ENCODE results near the gene MYLK. TPM values are rescaled to one million over a fixed set of nuclear protein-coding genes. Genes with fewer than 3 reads are reported as not detected.

MYLK gene
- total and polyA plus RNA-seq, 7 donors, result 3.2 to 13.7 (median 5.8) TPM

DNA sequence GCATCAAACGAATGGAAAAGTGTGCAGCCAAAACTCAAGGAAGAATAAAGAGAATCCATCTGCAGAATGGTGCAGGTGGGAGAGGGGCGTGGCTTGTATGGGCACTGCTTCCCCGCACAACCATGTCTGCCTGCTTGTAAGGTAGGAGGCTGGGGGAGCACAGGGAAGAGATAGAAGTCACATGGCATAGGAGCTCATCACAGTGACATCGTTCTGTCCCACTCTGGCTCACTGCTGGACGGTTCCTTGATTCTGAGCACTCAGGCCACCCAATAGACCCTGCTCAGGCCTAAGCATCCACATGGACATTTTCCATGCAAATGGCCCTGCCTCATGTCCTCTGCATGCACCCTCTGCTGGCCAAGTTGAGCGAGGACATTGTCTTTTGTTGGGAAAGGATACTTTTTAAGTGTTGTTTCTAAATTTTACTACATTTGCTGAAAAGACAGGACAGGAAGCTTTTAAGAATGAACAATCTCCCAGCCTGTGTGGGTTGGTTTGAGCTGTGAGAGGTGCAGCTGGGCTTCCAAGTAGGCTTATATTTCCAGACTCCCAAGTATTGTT, 3.1 kb downstream of the MYLK start:
- H3K9me3 ChIP-seq, result no peaks in the 10 kb centered on the region
- ATAC-seq (no peak), DNase-seq (no peak)
- no peak overlapping the region for H3K27ac ChIP-seq
- 74 to 83% (median 77%) methylated on average over 6 of the region's 6 CpGs for WGBS, 3 donors
- intact Hi-C loops (cut with DNase I), result loop anchor here in 1 of 2 donors (10.0 kb wide), 1 partner anchor 104 kb away; no protein-coding TSS in a partner anchor
- TF ChIP-seq, protein P1, sequence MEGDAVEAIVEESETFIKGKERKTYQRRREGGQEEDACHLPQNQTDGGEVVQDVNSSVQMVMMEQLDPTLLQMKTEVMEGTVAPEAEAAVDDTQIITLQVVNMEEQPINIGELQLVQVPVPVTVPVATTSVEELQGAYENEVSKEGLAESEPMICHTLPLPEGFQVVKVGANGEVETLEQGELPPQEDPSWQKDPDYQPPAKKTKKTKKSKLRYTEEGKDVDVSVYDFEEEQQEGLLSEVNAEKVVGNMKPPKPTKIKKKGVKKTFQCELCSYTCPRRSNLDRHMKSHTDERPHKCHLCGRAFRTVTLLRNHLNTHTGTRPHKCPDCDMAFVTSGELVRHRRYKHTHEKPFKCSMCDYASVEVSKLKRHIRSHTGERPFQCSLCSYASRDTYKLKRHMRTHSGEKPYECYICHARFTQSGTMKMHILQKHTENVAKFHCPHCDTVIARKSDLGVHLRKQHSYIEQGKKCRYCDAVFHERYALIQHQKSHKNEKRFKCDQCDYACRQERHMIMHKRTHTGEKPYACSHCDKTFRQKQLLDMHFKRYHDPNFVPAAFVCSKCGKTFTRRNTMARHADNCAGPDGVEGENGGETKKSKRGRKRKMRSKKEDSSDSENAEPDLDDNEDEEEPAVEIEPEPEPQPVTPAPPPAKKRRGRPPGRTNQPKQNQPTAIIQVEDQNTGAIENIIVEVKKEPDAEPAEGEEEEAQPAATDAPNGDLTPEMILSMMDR (IDR thresholded peaks at IDR 0.05), result no peak
- H3K4me1 ChIP-seq, result peaks cover 10% of the 10 kb centered on the region
- H3K36me3 ChIP-seq (ENCODE audit: insufficient read depth in 1 of 2, low read depth in 1 of 2), result no peaks in the 10 kb centered on the region
- H3K27me3 ChIP-seq (ENCODE audit: insufficient read depth in 3 of 3, low read length in 2 of 3), result peaks cover 0 to 4% (median 0%) of the 10 kb centered on the region in 3 donors
- H3K4me3 ChIP-seq, result no peak overlapping the region

- Histone ChIP-seq H3K27ac (no peak overlapping the region), H3K4me1 (peaks cover 9% of the 10 kb centered on the region), H3K27me3 (ENCODE audit: insufficient read depth in 3 of 3, low read length in 2 of 3) (peaks cover 0 to 4% (median 0%) of the 10 kb centered on the region in 3 donors), H3K36me3 (ENCODE audit: insufficient read depth in 1 of 2, low read depth in 1 of 2) (no peaks in the 10 kb centered on the region), H3K4me3 (no peak overlapping the region), H3K9me3 (no peaks in the 10 kb centered on the region)
- TF ChIP-seq, protein P1 (IDR thresholded peaks at IDR 0.05), result no peak
- DNase-seq (no peak), ATAC-seq (no peak)
- intact Hi-C loops (cut with DNase I), result no loop called here
- WGBS, 3 donors, result 88 to 94% (median 93%) methylated on average over 7 of the region's 7 CpGs
Measured at GRCh38 chr3:123878807-123879206, 5.3 kb downstream of the MYLK start.

DNA sequence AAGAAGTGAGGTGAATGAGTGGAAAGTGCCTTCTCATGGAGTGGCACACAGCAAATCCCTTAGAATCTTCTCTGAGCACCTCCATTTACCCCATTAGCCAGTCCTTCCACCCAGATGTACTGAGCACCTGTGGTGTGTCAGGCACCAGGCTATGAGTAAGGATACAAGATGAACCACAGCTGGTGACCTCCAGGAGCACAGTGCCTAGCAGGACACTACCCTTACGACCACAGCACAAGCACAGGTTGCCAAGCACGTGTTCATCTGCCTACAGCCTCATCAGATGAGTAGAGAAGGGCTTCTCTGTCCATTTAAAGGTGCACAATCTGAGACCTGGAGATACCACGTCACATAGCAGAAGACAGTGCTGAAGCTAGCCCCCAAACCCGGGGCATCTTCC, 6.2 kb downstream of the MYLK start:
- Histone ChIP-seq H3K9me3 (no peaks in the 10 kb centered on the region), H3K4me1 (peaks cover under 1% of the 10 kb centered on the region), H3K4me3 (no peak overlapping the region), H3K27ac (no peak overlapping the region), H3K36me3 (ENCODE audit: insufficient read depth in 1 of 2, low read depth in 1 of 2) (no peaks in the 10 kb centered on the region), H3K27me3 (ENCODE audit: insufficient read depth in 3 of 3, low read length in 2 of 3) (peaks cover 0 to 4% (median 0%) of the 10 kb centered on the region in 3 donors)
- ATAC-seq, result no peak
- WGBS, 3 donors, result 85 to 88% (median 85%) methylated on average over 4 of the region's 4 CpGs
- intact Hi-C loops (cut with DNase I), result no loop called here
- TF ChIP-seq, protein P1 (IDR thresholded peaks at IDR 0.05), result no peak
- no peak for DNase-seq

- TF ChIP-seq, protein P1 (IDR thresholded peaks at IDR 0.05), result no peak
- H3K4me3 ChIP-seq, result no peak overlapping the region
- WGBS, 3 donors, result 86 to 91% (median 86%) methylated on average over 4 of the region's 4 CpGs
- H3K36me3 ChIP-seq (ENCODE audit: insufficient read depth in 1 of 2, low read depth in 1 of 2), result no peaks in the 10 kb centered on the region
- no peaks in the 10 kb centered on the region for H3K9me3 ChIP-seq
- intact Hi-C loops (cut with DNase I), result no loop called here
- ATAC-seq, result no peak
- H3K27me3 ChIP-seq (ENCODE audit: insufficient read depth in 3 of 3, low read length in 2 of 3), result peaks cover 0 to 4% (median 0%) of the 10 kb centered on the region in 3 donors
- H3K4me1 ChIP-seq, result no peaks in the 10 kb centered on the region
- no peak overlapping the region for H3K27ac ChIP-seq
- DNase-seq, result no peak
Measured at GRCh38 chr3:123877466-123877865, 6.7 kb downstream of the MYLK start.

DNA sequence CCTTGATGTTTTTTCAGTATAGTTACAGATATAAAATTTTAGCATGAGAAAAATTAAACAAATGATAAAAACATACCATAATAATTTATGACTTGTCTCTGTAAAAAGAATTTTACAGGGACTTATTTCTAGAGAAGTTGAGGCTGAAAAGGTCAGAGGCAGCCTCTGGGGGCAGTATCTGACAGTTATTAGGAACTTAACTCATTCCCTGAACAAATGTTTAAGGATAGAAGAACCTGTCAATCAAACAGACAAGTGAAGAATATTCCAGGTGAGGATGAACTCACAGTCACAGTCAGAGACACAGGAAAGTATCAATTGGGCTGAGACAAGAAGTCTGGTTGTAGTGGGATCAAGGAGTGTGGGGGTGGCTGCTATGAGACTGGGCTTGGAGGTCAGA, 7.3 kb downstream of the MYLK start:
- no peak for ATAC-seq
- TF ChIP-seq, protein P1 (IDR thresholded peaks at IDR 0.05), result no peak
- Histone ChIP-seq H3K9me3 (no peaks in the 10 kb centered on the region), H3K27me3 (ENCODE audit: insufficient read depth in 3 of 3, low read length in 2 of 3) (peaks cover 0 to 2% (median 0%) of the 10 kb centered on the region in 3 donors), H3K27ac (no peak overlapping the region), H3K4me1 (no peaks in the 10 kb centered on the region), H3K36me3 (ENCODE audit: insufficient read depth in 1 of 2, low read depth in 1 of 2) (no peaks in the 10 kb centered on the region), H3K4me3 (no peak overlapping the region)
- intact Hi-C loops (cut with DNase I), result no loop called here
- no peak for DNase-seq
